Kasumi-1 (cell line): ENCODE measurements around the gene TERT.

Experiments
- DNase-seq, 2 experiments: peaks; one replicate each; lab custom pipeline; 2025; lab: John Stamatoyannopoulos, UW

TERT gene

GRCh38 chr5:1318659-1319251 lies 23.9 kb upstream of the TERT start:
- DNase-seq: no peak

GRCh38 chr5:1317921-1318565 lies 23.2 kb upstream of the TERT start:
- no peak for DNase-seq

DNA sequence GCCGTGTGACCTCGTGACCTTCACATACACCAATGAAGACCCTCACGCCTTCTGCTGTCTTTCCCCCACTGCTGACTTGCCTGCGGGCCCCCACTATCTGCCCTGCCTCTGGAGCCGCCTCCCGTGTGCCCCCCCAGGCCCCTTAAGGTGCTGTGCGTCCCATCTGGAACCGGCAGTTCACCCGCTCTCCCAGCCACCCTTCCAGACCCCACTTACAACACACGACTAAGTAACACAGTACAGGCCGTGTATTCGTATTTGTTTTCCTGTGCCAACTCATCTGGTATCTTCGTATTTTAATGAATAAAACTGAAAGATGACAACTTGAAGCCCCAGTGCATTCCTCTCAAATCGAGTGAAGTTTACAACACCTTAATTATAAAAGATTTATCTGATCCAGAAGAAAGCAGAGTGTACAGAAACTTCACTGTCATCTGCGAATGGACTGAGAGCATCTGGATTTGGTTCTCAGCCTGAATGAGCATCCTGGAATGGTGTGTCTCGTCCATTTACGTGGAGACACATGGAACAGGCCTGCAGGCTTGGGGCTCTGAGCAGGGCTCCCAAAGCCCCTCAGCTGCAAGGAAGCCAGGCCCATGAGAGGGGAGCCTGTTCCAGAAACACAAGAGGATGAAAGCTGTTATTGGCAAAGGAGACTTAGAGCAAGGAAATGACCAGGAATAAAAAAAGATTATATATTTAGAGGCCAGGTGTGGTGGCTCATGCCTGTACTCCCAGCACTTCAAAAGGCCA lies 21.9 kb upstream of the TERT start:
- DNase-seq: no peak

DNA sequence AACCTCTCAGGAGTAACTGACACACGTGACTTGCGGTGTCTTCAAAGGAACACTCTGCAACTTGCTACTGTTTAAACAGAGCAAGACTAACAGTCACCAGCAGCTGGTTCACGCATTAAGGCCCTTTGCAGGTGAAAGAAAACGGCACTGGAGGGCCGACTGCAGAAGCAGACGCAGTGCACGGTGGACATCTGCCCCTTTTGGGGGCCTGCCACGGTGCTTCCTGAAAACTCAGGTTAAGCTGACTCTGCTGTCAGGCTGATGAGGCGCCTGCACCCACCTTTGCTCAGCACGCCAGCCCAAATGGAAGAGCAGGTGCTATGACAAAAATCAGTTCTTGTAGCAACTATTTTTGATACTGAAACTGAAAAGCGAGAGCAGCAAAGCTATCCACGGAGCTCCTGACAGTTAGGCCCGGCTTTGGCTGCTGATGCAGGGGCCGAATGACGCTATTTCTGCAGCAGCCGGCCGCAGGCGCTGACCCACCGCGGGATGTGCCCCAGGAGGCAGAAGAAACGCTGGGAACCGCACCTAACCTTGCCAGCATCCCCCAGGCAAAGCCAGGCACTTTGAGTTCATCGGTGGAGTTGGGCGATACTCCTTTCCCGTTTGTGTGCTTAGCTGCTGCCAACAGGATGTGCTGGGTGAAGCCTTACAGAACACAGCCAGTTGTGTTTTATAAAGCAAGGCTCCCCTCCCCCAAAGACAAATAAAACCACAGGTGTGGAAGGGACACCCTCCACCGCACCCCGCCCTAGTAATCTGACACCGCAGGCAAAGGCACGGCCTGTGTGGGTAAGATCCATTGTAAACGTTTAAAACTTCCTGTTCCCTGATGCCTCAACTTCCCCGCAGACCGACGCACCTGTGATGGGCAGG lies 21.1 kb upstream of the TERT start:
- no peak for DNase-seq

DNA sequence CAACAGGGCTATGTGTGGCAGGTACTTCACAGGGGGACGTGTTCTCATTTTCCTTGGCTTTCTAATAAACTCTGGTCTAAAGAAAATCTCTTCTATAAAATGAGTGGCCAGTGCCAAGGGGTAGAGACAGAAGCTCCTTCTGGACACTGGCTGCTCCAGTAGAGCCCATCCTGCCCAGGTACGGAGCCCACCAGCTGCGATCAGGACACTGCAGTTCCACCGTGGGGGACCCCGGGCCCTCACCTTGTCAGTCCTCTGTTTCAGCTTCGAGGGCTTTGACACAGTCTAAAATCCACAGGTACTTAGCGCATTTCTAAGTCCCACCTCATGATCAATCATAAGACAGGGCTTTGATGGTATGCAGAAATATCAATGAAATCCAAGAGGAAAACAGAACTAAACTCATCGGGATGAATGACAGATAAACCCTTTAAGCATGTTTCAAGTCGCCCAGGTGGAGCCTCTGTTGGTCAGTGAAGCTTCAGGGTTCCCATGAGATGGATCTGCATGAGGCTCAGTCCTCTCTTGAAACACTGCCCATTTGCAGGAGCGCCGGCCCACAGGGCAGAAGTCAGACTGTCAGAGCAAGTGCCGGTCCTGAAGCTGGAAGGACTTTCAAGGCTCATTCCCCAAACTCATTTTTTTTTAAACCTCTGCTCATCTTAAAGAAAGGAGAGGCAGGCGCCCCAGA lies 20.3 kb upstream of the TERT start:
- DNase-seq: no peak

GRCh38 chr5:1314564-1314982 lies 19.7 kb upstream of the TERT start:
- DNase-seq: no peak

- DNase-seq: peak; percentile 70 to 72
Observed at GRCh38 chr5:1312993-1313833, 18.3 kb upstream of the TERT start.

DNA sequence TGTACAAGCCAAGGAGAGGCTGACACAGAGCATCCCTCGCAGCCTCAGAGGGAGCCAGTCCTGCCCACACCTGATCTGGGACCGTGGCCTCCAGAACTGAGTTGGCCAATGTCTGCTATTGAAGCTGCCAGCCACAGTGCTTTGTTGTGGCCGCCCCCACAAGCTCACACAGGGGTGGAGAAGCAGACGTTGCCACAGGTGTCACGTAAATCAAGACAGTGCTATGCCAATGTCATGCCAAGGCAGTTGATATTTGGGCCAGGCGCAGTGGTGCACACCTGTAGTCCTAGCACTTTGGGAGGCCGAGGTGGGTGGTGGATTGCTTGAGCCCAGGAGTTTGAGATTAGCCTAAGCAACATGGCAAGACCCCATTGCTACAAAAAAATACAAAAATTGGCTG lies 17.3 kb upstream of the TERT start:
- no peak for DNase-seq

GRCh38 chr5:1311439-1312055 lies 16.7 kb upstream of the TERT start:
- no peak for DNase-seq

DNA sequence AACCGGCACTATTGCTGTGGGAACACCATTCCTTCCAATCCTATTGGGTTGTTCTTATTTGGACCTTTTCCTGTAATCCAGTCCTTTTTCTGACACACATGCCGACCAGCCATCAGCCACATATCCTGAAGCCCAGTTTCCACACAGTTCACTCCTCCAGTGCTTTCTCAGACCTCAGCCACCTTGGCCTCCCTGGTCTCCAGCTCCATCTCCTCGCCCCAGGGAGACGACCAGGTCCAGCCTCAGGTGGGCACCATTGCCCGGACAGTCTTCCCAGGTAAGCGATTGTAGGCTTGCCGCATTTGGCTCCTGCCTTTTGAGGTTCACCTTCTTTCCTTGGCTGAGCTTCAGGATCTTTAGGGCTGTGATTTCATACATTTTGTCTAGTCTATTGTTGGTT lies 15.2 kb upstream of the TERT start:
- no peak for DNase-seq

GRCh38 chr5:1304033-1304432 lies 9.2 kb upstream of the TERT start:
- DNase-seq: no peak

GRCh38 chr5:1302258-1302657 lies 7.4 kb upstream of the TERT start:
- DNase-seq: no peak

GRCh38 chr5:1300581-1301083 lies 5.8 kb upstream of the TERT start:
- DNase-seq: no peak

DNA sequence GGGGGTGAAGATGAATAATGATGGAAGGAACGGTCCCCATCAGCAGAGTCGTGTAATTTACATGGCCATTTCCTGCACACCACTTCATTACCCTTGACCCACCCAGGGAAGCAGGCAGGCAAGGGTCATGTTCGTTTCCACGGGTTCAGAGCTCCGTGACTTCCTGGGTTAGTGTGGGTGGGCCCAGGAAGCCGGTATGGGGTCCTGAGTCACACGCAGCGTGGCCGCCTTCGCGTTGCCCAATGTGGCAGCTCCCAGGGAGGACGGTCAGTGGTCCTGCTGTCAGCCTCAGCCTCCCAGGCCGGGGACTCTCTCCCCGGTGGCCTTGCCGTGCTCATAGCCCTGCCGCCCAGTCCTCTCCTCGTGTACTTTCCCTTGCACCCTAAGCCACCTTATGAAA lies 5.1 kb upstream of the TERT start:
- no peak for DNase-seq

DNA sequence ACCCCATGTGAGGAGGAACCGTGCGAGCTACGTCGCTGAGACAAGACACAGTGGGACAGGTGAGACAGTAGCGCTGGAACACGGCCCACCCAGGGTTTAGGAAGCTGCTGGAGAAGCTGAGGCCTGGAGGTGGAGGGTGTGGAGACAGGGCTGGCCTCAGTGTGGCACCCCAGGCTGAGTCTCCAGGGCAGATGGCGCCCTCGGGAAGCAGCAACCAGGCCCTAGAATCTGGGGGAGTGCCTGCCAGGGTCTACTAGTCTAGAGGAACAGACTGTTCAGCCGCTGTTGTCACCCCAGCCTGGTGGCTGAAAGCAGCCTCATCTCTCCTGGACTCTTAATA lies 4.6 kb upstream of the TERT start:
- DNase-seq: no peak

DNA sequence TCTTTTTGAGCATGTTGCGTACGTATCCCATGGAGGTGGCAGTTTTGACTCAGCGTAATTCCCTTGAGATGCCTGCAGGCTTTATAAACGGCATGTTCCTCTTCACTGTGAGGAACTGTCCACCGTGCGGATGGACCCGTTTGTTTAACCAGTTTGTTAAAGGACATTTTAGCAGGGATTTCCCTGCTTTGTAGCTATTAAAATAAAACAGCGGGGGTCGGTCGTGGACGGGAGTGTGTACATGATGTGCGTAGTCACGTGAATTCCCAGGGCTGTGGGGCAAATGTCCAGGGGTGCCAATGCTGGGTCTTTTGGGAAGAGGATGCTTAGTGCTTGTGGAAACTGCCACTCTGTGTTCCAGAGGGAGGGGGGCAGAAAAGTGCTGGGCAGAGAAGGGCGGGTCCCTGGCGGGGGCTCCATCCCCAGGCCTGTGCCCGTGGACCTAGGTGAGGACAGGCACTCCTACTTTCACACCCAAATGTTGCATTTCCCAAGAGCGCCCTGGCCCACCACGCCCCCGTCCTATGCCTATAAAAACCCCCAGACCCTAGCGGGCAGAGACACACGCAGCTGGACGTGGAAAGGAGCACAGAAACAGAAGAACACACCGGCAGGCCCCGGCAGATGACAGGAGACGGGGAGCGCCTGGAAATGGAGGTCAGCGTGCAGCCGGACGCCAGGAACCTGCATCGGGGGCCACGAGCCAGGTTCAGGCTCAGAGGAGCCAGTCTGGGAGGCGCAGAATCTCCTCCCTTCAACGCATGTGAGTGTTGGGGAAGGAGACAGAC lies 4.0 kb upstream of the TERT start:
- no peak for DNase-seq

DNA sequence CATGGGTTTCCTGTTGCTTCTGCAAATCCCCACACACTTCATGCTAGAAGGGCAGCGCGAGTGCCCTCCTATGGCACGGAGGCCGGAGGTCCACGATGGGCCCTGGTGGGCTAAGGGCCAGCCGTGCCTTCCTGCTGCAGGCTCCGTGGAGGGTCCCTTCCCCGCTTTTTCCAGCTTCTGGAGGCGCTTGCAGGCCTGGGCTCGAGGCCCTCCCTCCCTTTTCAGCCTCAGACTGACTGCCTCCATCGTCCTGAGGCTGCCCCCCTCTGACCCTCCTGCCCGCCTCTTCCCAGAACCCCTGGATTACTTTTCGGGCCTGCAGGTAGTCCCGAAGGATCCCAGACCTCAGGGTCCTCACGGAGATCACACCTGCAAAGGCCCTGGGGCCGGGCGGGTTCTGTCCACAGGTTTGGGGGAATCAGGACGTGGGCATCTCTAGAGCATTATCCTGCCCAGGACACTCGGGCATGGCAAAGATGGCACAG lies 3.2 kb upstream of the TERT start:
- DNase-seq: no peak

GRCh38 chr5:1297243-1297642 lies 2.4 kb upstream of the TERT start:
- DNase-seq: no peak

DNA sequence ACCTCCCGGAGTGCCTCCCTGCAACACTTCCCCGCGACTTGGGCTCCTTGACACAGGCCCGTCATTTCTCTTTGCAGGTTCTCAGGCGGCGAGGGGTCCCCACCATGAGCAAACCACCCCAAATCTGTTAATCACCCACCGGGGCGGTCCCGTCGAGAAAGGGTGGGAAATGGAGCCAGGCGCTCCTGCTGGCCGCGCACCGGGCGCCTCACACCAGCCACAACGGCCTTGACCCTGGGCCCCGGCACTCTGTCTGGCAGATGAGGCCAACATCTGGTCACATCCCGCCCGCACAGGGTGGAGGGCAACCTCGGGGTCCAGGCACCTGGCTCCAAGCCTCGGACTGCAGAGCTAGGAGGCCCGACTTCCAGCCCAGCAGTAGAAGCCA lies 776 bp upstream of the TERT start:
- DNase-seq: no peak
